A549 (cell line): ENCODE results near the gene ZBTB44.

ENCODE experiments used
- CHD4 ChIP-seq: fragments of 200-600 bp; sonication (generic); IDR thresholded peaks from 2 replicates; pipeline ENCODE4 v1.6.1; 2016; ENCODE audit warnings: antibody characterized with exemption, mild to moderate bottlenecking, borderline replicate concordance
- CTCF ChIP-seq: fragments of >200 bp; sonication (Bioruptor Twin); formaldehyde crosslinking; IDR thresholded peaks from 3 replicates; pipeline ENCODE4 v1.5.1; 2016
- EP300 ChIP-seq, 2 experiments: fragments of >200 bp; sonication (Bioruptor Twin); formaldehyde crosslinking; IDR thresholded peaks; 2 replicates in 1 of 2; 3 replicates in 1 of 2; pipeline ENCODE4 v1.6.1; 2016 to 2017
- HOXA7 ChIP-seq: fragments of 250-450 bp; sonication (Bioruptor Pico); IDR thresholded peaks from 2 replicates; pipeline ENCODE4 v1.5.0; 2020; ENCODE audit warnings: mild to moderate bottlenecking, moderate library complexity
- JUN ChIP-seq, 2 experiments: fragments of >200 bp; sonication (Bioruptor Twin); formaldehyde crosslinking; IDR thresholded peaks; 2 replicates in 1 of 2; 3 replicates in 1 of 2; pipeline ENCODE4 v1.6.1; 2016 to 2017
- MAZ ChIP-seq: fragments of 150-350 bp; IDR thresholded peaks from 2 replicates; pipeline ENCODE4 v1.6.1; 2014; ENCODE audit warnings: antibody characterized with exemption, low read depth, low read length, borderline replicate concordance
- POLR2A ChIP-seq: IDR thresholded peaks from 2 replicates; pipeline ENCODE4 v1.6.1; 2012; ENCODE audit warnings: mild to moderate bottlenecking, low read length
- RFX5 ChIP-seq: fragments of 450-650 bp; IDR thresholded peaks from 2 replicates; pipeline ENCODE4 v1.7.1; 2014; ENCODE audit warnings: antibody characterized with exemption, mild to moderate bottlenecking, moderate library complexity

GRCh38 chr11:130192845-130193267, 121.9 kb downstream of the ZBTB44 start:
- no peak for TF ChIP-seq CTCF
- TF ChIP-seq CHD4 = no peak
- TF ChIP-seq JUN (IDR thresholded peaks at IDR 0.05) = no peak
- no peak for TF ChIP-seq MAZ
- TF ChIP-seq POLR2A = no peak
- no peak for TF ChIP-seq EP300 (IDR thresholded peaks at IDR 0.05)
- TF ChIP-seq HOXA7 = no peak
- no peak for TF ChIP-seq RFX5
